AG10803 (cell line): ENCODE data around the gene SMG5.
A peak's percentile ranks its signal among the peaks of the same experiment; 100 is the strongest.

Experiments used
- DNase-seq: peaks from one replicate; pipeline ENCODE4 v3.0.0; 2010; ENCODE audit warnings: low read depth
- H3K4me3 ChIP-seq: 2 replicates; pipeline ENCODE4 v1.5.1; 2011; ENCODE audit warnings: mild to moderate bottlenecking, low read length, control low read depth
- CTCF ChIP-seq: conservative IDR thresholded peaks from 2 replicates; pipeline ENCODE4 v1.5.1; 2011; ENCODE audit warnings: mild to moderate bottlenecking, low read length, control low read depth, inconsistent platforms

The SMG5 gene

GRCh38 chr1:156266051-156266450 is 16.6 kb downstream of the SMG5 start:
- no peak for TF ChIP-seq CTCF
- no peak overlapping the region for H3K4me3 ChIP-seq
- no peak for DNase-seq

- TF ChIP-seq CTCF = no peak
- H3K4me3 ChIP-seq = no peak overlapping the region
These were observed 19.4 kb downstream of the SMG5 start for GRCh38 chr1:156263288-156263655.

GRCh38 chr1:156262461-156263287 is 20.0 kb downstream of the SMG5 start:
- peak; percentile 91 for DNase-seq
- no peak for TF ChIP-seq CTCF
- H3K4me3 ChIP-seq = no peak overlapping the region

More at GRCh38 chr1:156263288-156263655, 19.4 kb downstream of the SMG5 start:
- no peak for DNase-seq

GRCh38 chr1:156260896-156261295 is 21.7 kb downstream of the SMG5 start:
- no peak overlapping the region for H3K4me3 ChIP-seq
- no peak for TF ChIP-seq CTCF
- DNase-seq = no peak

- DNase-seq = no peak
- no peak overlapping the region for H3K4me3 ChIP-seq
- TF ChIP-seq CTCF = no peak
These were observed 22.8 kb downstream of the SMG5 start for GRCh38 chr1:156259805-156260204.

GRCh38 chr1:156258859-156259258 is 23.8 kb downstream of the SMG5 start:
- DNase-seq = no peak
- TF ChIP-seq CTCF = no peak
- H3K4me3 ChIP-seq = no peak overlapping the region

GRCh38 chr1:156257711-156258110 is 24.9 kb downstream of the SMG5 start:
- no peak for TF ChIP-seq CTCF
- no peak for DNase-seq

More at GRCh38 chr1:156257711-156258110, 24.9 kb downstream of the SMG5 start:
- no peak overlapping the region for H3K4me3 ChIP-seq
